Stomach (tissue), 9 donors: ENCODE results near the gene CD300H. TPM values are rescaled to one million over a fixed set of nuclear protein-coding genes. Genes with fewer than 3 reads are reported as not detected.
A peak's percentile ranks its signal among the peaks of the same experiment; 100 is the strongest.

ENCODE experiments used
- DNase-seq, 2 donors: peaks; one replicate each; pipeline versions ENCODE4 v3.0.0 to v3.0.0-alpha.2; 2013 to 2019
- H3K27ac ChIP-seq, 5 donors: fragments of 200-600 bp in 4 of 5; sonication (generic) in 4 of 5; one replicate each; pipeline ENCODE4 v1.5.1; 2013 to 2019; ENCODE audit warnings: mild to moderate bottlenecking in 1 of 5, moderate library complexity in 1 of 5
- H3K27me3 ChIP-seq, 3 donors: fragments of 200-600 bp; sonication (generic); one replicate each; pipeline ENCODE4 v1.5.1; 2017 to 2019; ENCODE audit warnings: mixed run types in 1 of 3
- H3K36me3 ChIP-seq, 4 donors: fragments of 200-600 bp; sonication (generic); 1 replicate in 3 of 4; 2 replicates in 1 of 4; pipeline ENCODE4 v1.5.1; 2016 to 2019
- H3K4me1 ChIP-seq, 4 donors: fragments of 200-600 bp; sonication (generic); one replicate each; pipeline ENCODE4 v1.5.1; 2016 to 2019
- H3K4me3 ChIP-seq, 4 donors: fragments of 200-600 bp; sonication (generic) in 3 of 4; one replicate each; pipeline ENCODE4 v1.5.1; 2016 to 2019; ENCODE audit warnings: mild to moderate bottlenecking in 1 of 4
- H3K9me3 ChIP-seq, 4 donors: fragments of 200-600 bp; sonication (generic); one replicate each; pipeline ENCODE4 v1.5.1; 2016 to 2019
- CTCF ChIP-seq, 7 experiments: fragments of 450-650 bp in 4 of 7; fragments of 200-600 bp in 3 of 7; sonication (generic) in 3 of 7; IDR thresholded peaks; one replicate each; pipeline ENCODE4 v1.5.1; 2016 to 2019; ENCODE audit warnings: antibody characterized with exemption in 7 of 7, control low read depth in 2 of 7, mild to moderate bottlenecking in 1 of 7
- EP300 ChIP-seq: sonication (generic); formaldehyde crosslinking; IDR thresholded peaks from one replicate; pipeline ENCODE4 v1.6.1; 2017; ENCODE audit warnings: antibody characterized with exemption
- POLR2A ChIP-seq, 4 donors: fragments of 450-650 bp; IDR thresholded peaks; one replicate each; pipeline ENCODE4 v1.6.1; 2016; ENCODE audit warnings: antibody characterized with exemption in 4 of 4, control low read depth in 2 of 4, mild to moderate bottlenecking in 1 of 4, moderate library complexity in 1 of 4
- POLR2AphosphoS5 ChIP-seq, 3 donors: sonication (generic); formaldehyde crosslinking; IDR thresholded peaks; one replicate each; pipeline ENCODE4 v1.6.1; 2016; ENCODE audit warnings: antibody characterized with exemption in 3 of 3
- WGBS, 5 donors: extraction: QIAGEN DNeasy Blood & Tissue Kit in 3 of 5; methylation state at CpG; one replicate each; pipeline versions ENCODE4 v1.1.5 to v1.1.7; 2013 to 2018; 5-methylcytosine and 5-hydroxymethylcytosine counted together
- intact Hi-C: fragments of 100-400 bp; cut with DNase I; formaldehyde crosslinking; loops from one replicate; pipeline ENCODE4 v1.15.1; 2023; ENCODE audit warnings: low total_unique reads
- polyA plus RNA-seq, 3 donors: library from polyadenylated mRNA; stranded (reverse); fragments of 200-250 nt; gene quantifications; one replicate each; pipeline ENCODE4 v1.2.3, GENCODE V29; 2013
- total RNA-seq, 5 donors: library from RNA; depleted of rRNA; stranded (reverse); fragments of >200 nt; gene quantifications; one replicate each; pipeline versions ENCODE4 v1.1.0 to v1.2.3, GENCODE V29; 2014 to 2016
- donor health status: healthy with polysubstance abuse.
- donor health status: Bipolar disorder and iron deficiency.
- donor health status: healthy.

Gene CD300H
- total and polyA plus RNA-seq, 8 donors, result not detected

- Histone ChIP-seq H3K4me1 (peaks cover 0 to 3% (median 0%) of the 10 kb centered on the region in 4 donors), H3K4me3 (no peak overlapping the region), H3K36me3 (no peaks in the 10 kb centered on the region), H3K9me3 (peaks cover 0 to 4% (median 0%) of the 10 kb centered on the region in 4 donors), H3K27me3 (no peaks in the 10 kb centered on the region), H3K27ac (no peak overlapping the region)
- 75 to 80% (median 76%) methylated on average over 10 of the region's 10 CpGs for WGBS, 5 donors
- intact Hi-C loops, result no loop called here
- no peak for TF ChIP-seq POLR2AphosphoS5 (IDR thresholded peaks at IDR 0.05)
- no peak for TF ChIP-seq CTCF (IDR thresholded peaks at IDR 0.05)
- TF ChIP-seq EP300, result no peak
- no peak for TF ChIP-seq POLR2A (IDR thresholded peaks at IDR 0.05)
- no peak for DNase-seq
Measured at GRCh38 chr17:74539281-74539820, 28.0 kb downstream of the CD300H start.

GRCh38 chr17:74536890-74537289, 30.4 kb downstream of the CD300H start:
- no peak overlapping the region for H3K4me3 ChIP-seq
- no peak for TF ChIP-seq CTCF (IDR thresholded peaks at IDR 0.05)
- TF ChIP-seq POLR2AphosphoS5 (IDR thresholded peaks at IDR 0.05), result no peak
- no peak for TF ChIP-seq POLR2A (IDR thresholded peaks at IDR 0.05)
- WGBS, 5 donors, result 57 to 70% (median 66%) methylated on average over 3 of the region's 3 CpGs
- no peaks in the 10 kb centered on the region for H3K36me3 ChIP-seq
- no peak for DNase-seq
- intact Hi-C loops, result no loop called here
- peaks cover 0 to 3% (median 0%) of the 10 kb centered on the region in 4 donors for H3K4me1 ChIP-seq
- no peak overlapping the region for H3K27ac ChIP-seq
- peaks cover 0 to 6% (median 0%) of the 10 kb centered on the region in 3 donors for H3K27me3 ChIP-seq
- peaks cover 0 to 4% (median 0%) of the 10 kb centered on the region in 4 donors for H3K9me3 ChIP-seq

- peak; percentile 28 to 35 for DNase-seq
- Histone ChIP-seq H3K4me3 (peak overlapping the region in 2 of 4 donors; percentile 15 to 24), H3K27ac (peak overlapping the region in 2 of 5 donors; percentile 22 to 31), H3K36me3 (no peaks in the 10 kb centered on the region), H3K9me3 (peaks cover 0 to 4% (median 0%) of the 10 kb centered on the region in 4 donors), H3K27me3 (peaks cover 0 to 6% (median 5%) of the 10 kb centered on the region in 3 donors), H3K4me1 (peaks cover 0 to 3% (median 0%) of the 10 kb centered on the region in 4 donors)
- intact Hi-C loops, result no loop called here
- 53 to 68% (median 65%) methylated on average over 10 of the region's 10 CpGs for WGBS, 5 donors
- no peak for TF ChIP-seq CTCF (IDR thresholded peaks at IDR 0.05)
- no peak for TF ChIP-seq EP300
- no peak for TF ChIP-seq POLR2A (IDR thresholded peaks at IDR 0.05)
- TF ChIP-seq POLR2AphosphoS5 (IDR thresholded peaks at IDR 0.05), result peak in 1 of 3 donors; percentile 39
Measured at GRCh38 chr17:74532115-74532514, 35.2 kb downstream of the CD300H start.

- Histone ChIP-seq H3K4me3 (peak within 1 kb of the TSS in 2 of 4 donors; percentile 15 to 24), H3K4me1 (no peaks in the 10 kb centered on the region), H3K27me3 (peaks cover 0 to 6% (median 5%) of the 10 kb centered on the region in 3 donors), H3K27ac (peak within 1 kb of the TSS in 2 of 5 donors; percentile 22 to 31), H3K9me3 (peaks cover 0 to 4% (median 0%) of the 10 kb centered on the region in 4 donors), H3K36me3 (no peaks in the 10 kb centered on the region)
- intact Hi-C loops, result no loop called here
- WGBS, 5 donors, result 48 to 66% (median 61%) methylated on average over 10 of the region's 10 CpGs
- DNase-seq, result peak in 1 of 2 donors; percentile 24
- TF ChIP-seq POLR2AphosphoS5 (IDR thresholded peaks at IDR 0.05), result no peak
- no peak for TF ChIP-seq EP300
- TF ChIP-seq POLR2A (IDR thresholded peaks at IDR 0.05), result no peak
Measured at GRCh38 chr17:74531231-74531761, 36.0 kb downstream of the CD300H start, which contains the start of gene CD300LB. Gene CD300LB (minus strand): TSS chr17:74531475. CDS start chr17:74531350, 125 bp downstream.

- Histone ChIP-seq H3K4me1 (no peaks in the 10 kb centered on the region), H3K27ac (no peak overlapping the region), H3K27me3 (peaks cover 0 to 6% (median 5%) of the 10 kb centered on the region in 3 donors), H3K4me3 (no peak overlapping the region), H3K9me3 (peaks cover 0 to 4% (median 0%) of the 10 kb centered on the region in 4 donors), H3K36me3 (no peaks in the 10 kb centered on the region)
- TF ChIP-seq POLR2AphosphoS5 (IDR thresholded peaks at IDR 0.05), result no peak
- TF ChIP-seq CTCF (IDR thresholded peaks at IDR 0.05), result no peak
- TF ChIP-seq POLR2A (IDR thresholded peaks at IDR 0.05), result no peak
- TF ChIP-seq EP300, result no peak
- 58 to 83% (median 77%) methylated on average over 5 of the region's 5 CpGs for WGBS, 5 donors
- intact Hi-C loops, result no loop called here
- DNase-seq, result no peak
Measured at GRCh38 chr17:74530831-74531150, 36.5 kb downstream of the CD300H start.
